HepG2 (cell line): Measurements from ENCODE around the gene SMURF2. TPM values are rescaled to one million over a fixed set of nuclear protein-coding genes. Genes with fewer than 3 reads are reported as not detected.

ENCODE experiments used
- ARID2 ChIP-seq: sonication (generic); formaldehyde crosslinking; IDR thresholded peaks from 2 replicates; pipeline ENCODE4 v1.8.1; 2022; ENCODE audit warnings: mild to moderate bottlenecking, missing genetic modification reagents, borderline replicate concordance
- LRRFIP1 ChIP-seq: sonication (generic); formaldehyde crosslinking; conservative IDR thresholded peaks from 2 replicates; pipeline ENCODE4 v1.4.0; 2020; ENCODE audit warnings: missing genetic modification reagents
- REST ChIP-seq, 2 experiments: IDR thresholded peaks; 2 replicates each; pipeline ENCODE4 v1.6.1; 2011 to 2012; ENCODE audit warnings: low read length in 2 of 2, borderline replicate concordance in 1 of 2, low read depth in 1 of 2, mild to moderate bottlenecking in 1 of 2, moderate library complexity in 1 of 2
- TFDP1 ChIP-seq: IDR thresholded peaks from 2 replicates; pipeline ENCODE4 v1.6.1; 2016; ENCODE audit warnings: missing compliant biosample characterization, missing genetic modification reagents, borderline replicate concordance
- ZHX2 ChIP-seq, 2 experiments: sonication (generic) in 1 of 2; formaldehyde crosslinking in 1 of 2; IDR thresholded peaks; 2 replicates each; pipeline versions ENCODE4 v1.6.1 to v1.9.0; 2014 to 2022; ENCODE audit warnings: antibody characterized with exemption in 1 of 2, borderline replicate concordance in 1 of 2, inconsistent platforms in 1 of 2, low read depth in 1 of 2, missing genetic modification reagents in 1 of 2
- ZNF646 ChIP-seq: sonication (generic); formaldehyde crosslinking; IDR thresholded peaks from 2 replicates; pipeline ENCODE4 v1.9.0; 2021; ENCODE audit warnings: mild to moderate bottlenecking, missing genetic modification reagents
- polyA plus RNA-seq, 8 experiments: library from polyadenylated mRNA; depleted of rRNA in 3 of 8; stranded (reverse) in 7 of 8; unstranded in 1 of 8; fragments of >200 nt; fragmentation: Illumina TruSeq in 4 of 8; extraction: Trizol in 4 of 8; gene quantifications; 2 replicates each; pipeline versions ENCODE4 v1.2.1 to v1.2.3, GENCODE V29; 2011 to 2016; ENCODE audit warnings: low read depth in 4 of 8, missing spikeins in 1 of 8, mixed read lengths in 1 of 8; ENCODE audit not compliant: insufficient read depth in 1 of 8
- total RNA-seq, 5 experiments: library from RNA; depleted of rRNA; stranded (reverse); fragments of >200 nt; fragmentation: Illumina TruSeq; extraction: Trizol; gene quantifications; 2 replicates each; pipeline ENCODE4 v1.2.3, GENCODE V29; 2016; ENCODE audit warnings: low read depth in 1 of 5

Gene SMURF2
- total and polyA plus RNA-seq, 2 of the 13 experiments (the other 11 are each of a cell fraction or from before 2014, with no cell fraction given), result 14.9 to 24.3 TPM

- peak; percentile 17; the same call in 1 of the 2 replicates for TF ChIP-seq TFDP1
- no peak for TF ChIP-seq REST (IDR thresholded peaks at IDR 0.05; ENCODE audit: borderline replicate concordance in 1 of 2, low read depth in 1 of 2, low read length in 2 of 2)
- TF ChIP-seq LRRFIP1, result no peak
- TF ChIP-seq ARID2 (CRISPR knock-in tag), result peak; percentile 70; the same call in 1 of the 2 replicates
- no peak for TF ChIP-seq ZHX2 (IDR thresholded peaks at IDR 0.05; ENCODE audit: low read depth)
- 0 out of 2 replicates have a peak, but pooled peaks have one; percentile 1 for TF ChIP-seq ZHX2 (CRISPR knock-in tag; IDR thresholded peaks at IDR 0.05; ENCODE audit: borderline replicate concordance)
- TF ChIP-seq ZNF646 (CRISPR knock-in tag), result 0 out of 2 replicates have a peak, but pooled peaks have one; percentile 19
These were observed 764 bp upstream of the SMURF2 start (continued) for GRCh38 chr17:64662774-64663367.
